Measurements from ENCODE around the gene DCD.

DCD gene

GRCh38 chr12:54684636-54685630, 36.8 kb upstream of the DCD start:
- Histone ChIP-seq H3K27me3 (peaks cover 4% of the 10 kb centered on the region; the same call in 1 of the 2 replicates), H3K9me3 (no peaks in the 10 kb centered on the region), H3K4me3 (ENCODE audit: low read depth, low read length) (no peak overlapping the region), H3K4me1 (no peaks in the 10 kb centered on the region), H3K36me3 (no peaks in the 10 kb centered on the region)
- no peak for TF ChIP-seq CTCF (IDR thresholded peaks at IDR 0.05; ENCODE audit: low read depth, low read length)
- DNase-seq, result no peak

- Histone ChIP-seq H3K4me3 (ENCODE audit: low read depth, low read length) (no peak overlapping the region), H3K27me3 (peaks cover 6% of the 10 kb centered on the region; the same call in 1 of the 2 replicates), H3K36me3 (no peaks in the 10 kb centered on the region), H3K9me3 (no peaks in the 10 kb centered on the region), H3K4me1 (no peaks in the 10 kb centered on the region)
- TF ChIP-seq CTCF (IDR thresholded peaks at IDR 0.05; ENCODE audit: low read depth, low read length), result no peak
- no peak for DNase-seq
Measured at GRCh38 chr12:54683398-54683797, 35.2 kb upstream of the DCD start.

GRCh38 chr12:54682674-54683073, 34.5 kb upstream of the DCD start:
- Histone ChIP-seq H3K4me1 (no peaks in the 10 kb centered on the region), H3K4me3 (ENCODE audit: low read depth, low read length) (no peak overlapping the region), H3K9me3 (no peaks in the 10 kb centered on the region), H3K36me3 (no peaks in the 10 kb centered on the region), H3K27me3 (peaks cover 6% of the 10 kb centered on the region; the same call in 1 of the 2 replicates)
- DNase-seq, result no peak
- no peak for TF ChIP-seq CTCF (IDR thresholded peaks at IDR 0.05; ENCODE audit: low read depth, low read length)

DNA sequence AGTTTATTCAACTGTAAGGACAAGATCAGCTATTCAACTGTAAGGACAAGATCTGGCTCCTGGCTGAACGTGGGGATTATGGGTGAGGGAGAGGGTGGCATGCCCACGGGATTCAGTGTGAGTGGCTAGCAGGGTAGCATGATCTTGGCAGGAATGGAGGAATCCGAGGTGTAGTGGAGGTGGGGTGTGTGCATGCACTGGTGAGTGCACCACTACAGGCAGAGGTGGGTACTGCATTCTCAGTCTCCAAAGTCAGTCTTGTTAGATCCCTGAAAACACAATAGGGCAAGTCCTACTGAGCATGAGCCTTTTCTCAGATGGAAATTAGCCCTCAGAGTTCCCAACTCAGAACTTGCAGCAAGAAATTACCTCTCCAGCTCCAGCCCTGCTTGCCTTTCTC, 32.2 kb upstream of the DCD start:
- Histone ChIP-seq H3K4me3 (ENCODE audit: low read depth, low read length) (no peak overlapping the region), H3K4me1 (no peaks in the 10 kb centered on the region), H3K36me3 (no peaks in the 10 kb centered on the region), H3K9me3 (no peaks in the 10 kb centered on the region), H3K27me3 (peaks cover 9% of the 10 kb centered on the region; the same call in 1 of the 2 replicates)
- peak; percentile 42 for DNase-seq
- TF ChIP-seq CTCF (IDR thresholded peaks at IDR 0.05; ENCODE audit: low read depth, low read length), result peak; percentile 61

- Histone ChIP-seq H3K4me3 (ENCODE audit: low read depth, low read length) (no peak overlapping the region), H3K4me1 (no peaks in the 10 kb centered on the region), H3K36me3 (no peaks in the 10 kb centered on the region), H3K27me3 (peaks cover 9% of the 10 kb centered on the region; the same call in 1 of the 2 replicates), H3K9me3 (no peaks in the 10 kb centered on the region)
- no peak for TF ChIP-seq CTCF (IDR thresholded peaks at IDR 0.05; ENCODE audit: low read depth, low read length)
- DNase-seq, result no peak
Measured at GRCh38 chr12:54678131-54678530, 30.0 kb upstream of the DCD start.

DNA sequence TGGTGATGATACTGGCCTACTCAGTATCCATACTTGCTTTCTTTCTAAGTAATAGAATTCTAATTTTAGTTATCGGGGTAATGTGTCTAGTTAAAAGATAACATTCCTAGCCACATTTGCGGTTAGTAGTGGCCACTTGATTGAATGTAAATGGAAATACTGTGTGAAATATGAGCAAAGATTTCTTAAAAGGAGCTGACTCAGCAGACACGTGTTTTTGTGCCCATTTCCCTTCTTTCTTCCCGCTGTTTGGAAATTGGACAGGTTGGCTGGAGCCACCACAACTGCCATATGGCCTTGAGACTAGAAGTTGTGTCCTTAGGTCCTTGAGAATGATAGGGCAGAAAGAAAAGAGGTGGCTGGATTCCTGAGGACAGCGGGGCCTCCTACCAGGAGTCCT, 19.8 kb upstream of the DCD start:
- peaks cover 22% of the 10 kb centered on the region for H3K27me3 ChIP-seq

More for the DNA sequence above, 19.8 kb upstream of the DCD start:
- Histone ChIP-seq H3K9me3 (no peaks in the 10 kb centered on the region), H3K4me3 (ENCODE audit: low read depth, low read length) (no peak overlapping the region), H3K36me3 (no peaks in the 10 kb centered on the region), H3K4me1 (no peaks in the 10 kb centered on the region)
- DNase-seq, result no peak
- no peak for TF ChIP-seq CTCF (IDR thresholded peaks at IDR 0.05; ENCODE audit: low read depth, low read length)

All from BE2C (cell line).